Fibroblast of gingiva (primary cell): Measurements from ENCODE around the gene SPTSSA.
"Not testable (repeated sequence)": the region's sequence is repeated elsewhere in the genome, so short reads cannot be mapped to it uniquely, and the experiment has no call there.

Experiments used
- DNase-seq: peaks from one replicate; pipeline ENCODE4 v3.0.0-alpha.2; 2011; ENCODE audit warnings: low read depth

The SPTSSA gene, protein sequence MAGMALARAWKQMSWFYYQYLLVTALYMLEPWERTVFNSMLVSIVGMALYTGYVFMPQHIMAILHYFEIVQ

DNA sequence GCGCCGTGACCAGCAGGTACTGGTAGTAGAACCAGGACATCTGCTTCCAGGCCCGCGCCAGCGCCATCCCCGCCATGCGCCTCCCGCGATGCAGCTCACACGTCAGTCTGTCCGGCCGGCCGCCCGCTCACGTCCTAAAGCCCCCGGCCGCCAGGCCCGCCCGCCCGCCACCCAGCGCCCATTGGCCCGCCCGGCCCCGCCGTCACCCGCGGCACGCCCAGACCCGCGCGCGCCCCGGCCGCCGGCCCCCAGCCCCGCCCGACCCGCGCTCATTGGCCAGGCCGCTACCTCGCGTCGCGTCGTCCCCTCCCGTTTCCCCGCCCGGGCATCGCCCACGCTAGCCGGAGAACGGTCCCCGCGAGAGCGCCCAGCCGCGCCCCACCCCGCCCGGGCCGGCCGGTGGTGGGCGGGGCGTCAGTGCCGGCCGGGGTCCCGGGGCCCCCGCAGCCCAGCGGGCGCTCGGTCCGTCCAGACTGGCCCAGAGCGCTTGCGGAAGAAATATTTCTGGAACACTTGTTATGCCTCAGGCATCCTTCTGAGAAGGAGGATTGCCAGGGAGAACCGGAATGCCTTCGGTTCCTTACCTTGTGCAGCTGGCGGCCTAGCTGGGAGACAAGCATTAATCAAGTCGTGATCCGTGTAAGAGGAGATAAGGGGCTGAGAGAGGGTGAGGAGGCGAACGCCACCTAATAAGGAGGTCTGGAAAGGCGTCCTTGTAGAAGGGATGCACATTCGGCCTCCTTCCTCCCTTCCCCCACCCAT, at the start of gene SPTSSA:
SPTSSA (minus strand) TSS at position 109 of the 762 bp plus-strand sequence; CDS start at position 76, 33 bp downstream.
- peak; percentile 92 for DNase-seq

DNA sequence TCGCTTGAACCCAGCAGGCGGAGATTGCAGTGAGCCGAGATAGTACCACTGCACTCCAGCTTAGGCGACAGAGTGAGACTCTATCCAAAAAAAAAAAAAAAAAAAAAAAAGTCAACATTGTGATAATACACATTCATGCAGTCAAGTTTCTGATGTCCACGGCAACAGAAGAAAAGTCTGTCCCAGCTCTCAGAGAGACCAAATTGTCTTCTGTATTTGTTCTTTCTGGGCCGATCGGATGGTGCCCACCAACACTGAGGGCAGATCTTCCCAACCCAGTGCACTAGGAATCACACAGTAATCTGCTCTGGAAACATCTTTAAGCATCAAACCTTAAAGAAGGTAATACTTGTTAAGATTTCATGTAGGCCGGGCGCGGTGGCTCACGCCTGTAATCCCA, 45.8 kb upstream of the SPTSSA start:
- no peak for DNase-seq

DNA sequence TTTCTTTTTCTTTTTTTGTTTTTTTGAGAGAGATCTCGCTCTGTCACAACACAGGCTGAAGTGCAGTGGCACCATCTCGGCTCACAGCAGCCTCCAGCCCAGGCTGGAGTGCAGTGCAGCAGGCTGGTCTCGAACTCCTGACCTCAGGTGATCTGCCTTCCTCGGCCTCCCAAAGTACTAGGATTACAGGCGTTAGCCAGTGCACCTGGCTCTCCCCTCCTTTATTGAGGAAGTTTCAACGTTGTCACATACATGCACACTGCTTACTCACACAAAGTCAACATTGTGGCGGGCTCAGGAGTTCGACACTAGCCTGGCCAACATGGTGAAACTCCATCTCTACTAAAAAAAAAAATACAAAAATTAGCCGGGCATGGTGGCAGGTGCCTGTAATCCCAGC, 45.4 kb upstream of the SPTSSA start:
- no peak for DNase-seq

DNA sequence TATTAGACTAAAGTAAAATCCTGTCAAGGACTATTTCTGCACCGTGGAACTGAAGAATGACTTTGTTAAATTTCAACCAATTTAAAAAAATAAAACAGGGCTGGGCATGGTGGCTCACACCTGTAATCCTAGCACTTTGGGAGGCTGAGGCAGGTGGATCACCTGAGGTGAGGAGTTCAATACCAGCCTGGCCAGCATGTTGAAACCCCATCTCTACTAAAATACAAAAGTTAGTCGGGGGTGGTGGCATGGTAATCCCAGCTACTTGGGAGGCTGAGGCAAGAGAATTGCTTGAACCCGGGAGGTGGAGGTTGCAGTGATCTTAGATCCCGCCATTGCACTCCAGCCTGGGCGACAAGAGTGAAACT, 43.1 kb upstream of the SPTSSA start:
- not testable (repeated sequence) for DNase-seq

DNA sequence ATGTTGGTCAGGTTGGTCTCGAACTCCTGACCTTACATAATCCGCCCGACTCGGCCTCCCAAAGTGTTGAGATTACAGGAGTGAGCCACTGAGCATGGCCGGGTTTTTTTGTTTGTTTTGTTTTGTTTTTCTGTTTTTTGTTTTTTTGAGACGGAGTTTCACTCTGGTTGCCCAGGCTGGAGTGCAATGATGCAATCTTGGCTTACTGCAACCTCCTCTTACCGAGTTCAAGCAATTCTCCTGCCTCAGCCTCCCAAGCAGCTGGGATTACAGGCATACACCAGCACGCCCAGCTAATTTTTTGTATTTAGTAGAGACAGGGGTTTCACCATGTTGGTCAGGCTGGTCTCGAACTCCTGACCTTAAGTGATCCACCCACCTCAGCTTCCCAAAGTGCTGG, 42.0 kb upstream of the SPTSSA start:
- DNase-seq, result not testable (repeated sequence)

DNA sequence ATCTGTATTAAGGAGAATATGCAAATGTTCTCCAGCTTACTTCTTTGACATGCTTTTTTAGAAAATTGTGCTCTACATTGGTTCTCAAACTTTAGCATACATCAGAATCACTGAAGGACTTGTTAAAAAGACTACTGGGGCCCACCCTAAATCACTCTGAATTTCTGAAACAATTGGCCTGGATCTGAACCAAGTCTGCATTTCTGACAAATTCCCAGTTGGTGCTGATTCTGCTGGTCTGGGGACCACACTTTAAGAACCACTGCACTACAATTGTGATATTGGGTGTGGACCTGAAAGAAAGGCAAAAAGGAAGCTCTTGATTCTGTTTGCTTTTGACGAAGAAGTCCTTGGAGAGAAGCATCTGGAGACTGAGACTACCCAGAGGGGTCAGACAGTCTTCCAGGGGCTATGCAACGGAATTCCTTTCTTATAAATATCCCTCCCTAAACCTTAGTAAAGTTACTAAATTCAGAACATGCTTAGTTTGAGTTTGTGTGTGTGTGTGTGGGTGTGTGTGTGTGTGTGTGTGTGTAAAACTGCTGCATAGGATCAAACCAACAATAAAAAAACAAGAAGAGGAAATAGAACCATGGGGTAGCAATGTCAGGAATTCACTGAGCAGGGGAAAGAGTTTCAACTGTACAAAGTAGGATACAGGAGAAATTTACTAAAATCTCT, 40.6 kb upstream of the SPTSSA start:
- no peak for DNase-seq

DNA sequence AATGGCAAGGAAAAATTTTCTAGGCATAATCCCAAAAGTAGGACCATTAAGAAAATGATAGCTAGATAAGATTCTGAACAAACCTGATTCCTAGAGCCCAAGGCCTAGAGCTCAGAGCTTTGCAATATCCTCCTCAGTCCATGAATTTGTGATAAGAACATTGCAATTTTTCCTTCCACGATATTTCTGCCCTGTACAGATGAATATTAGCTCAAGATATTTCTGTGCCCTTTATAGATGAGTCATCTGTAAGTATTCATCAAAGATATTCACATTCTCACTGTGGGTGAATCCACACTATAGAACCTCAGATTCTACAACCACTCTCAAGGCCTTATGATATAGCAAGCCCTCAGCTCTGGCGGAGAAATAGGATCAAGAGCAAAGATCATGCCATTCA, 40.0 kb upstream of the SPTSSA start:
- DNase-seq, result no peak

DNA sequence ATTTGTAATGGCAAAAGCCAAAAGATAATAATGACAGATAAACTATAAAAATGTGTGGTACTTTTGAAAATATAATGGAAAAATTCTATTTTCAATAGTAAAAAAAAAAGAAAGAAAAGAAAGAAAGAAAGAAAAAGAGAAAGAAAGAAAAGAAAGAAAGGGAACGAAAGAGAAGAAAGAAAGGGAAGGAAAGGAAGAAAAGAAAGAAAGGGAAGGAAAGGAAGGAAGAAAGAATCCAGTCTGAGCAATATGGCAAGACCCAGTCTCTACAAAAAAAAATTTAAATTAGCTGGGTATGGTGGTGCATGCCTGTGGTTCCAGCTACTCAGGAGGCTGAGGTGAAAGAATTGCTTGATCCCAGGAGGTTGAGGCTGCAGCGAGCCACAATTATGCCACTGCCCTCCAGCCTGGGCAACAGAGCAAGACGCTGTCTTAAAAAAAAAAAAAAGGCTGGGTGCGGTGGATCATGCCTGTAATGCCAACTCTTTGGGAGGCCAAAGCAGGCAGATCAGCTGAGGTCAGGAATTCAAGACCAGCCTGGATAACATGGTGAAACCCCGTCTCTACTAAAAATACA, 39.1 kb upstream of the SPTSSA start:
- DNase-seq, result no peak

DNA sequence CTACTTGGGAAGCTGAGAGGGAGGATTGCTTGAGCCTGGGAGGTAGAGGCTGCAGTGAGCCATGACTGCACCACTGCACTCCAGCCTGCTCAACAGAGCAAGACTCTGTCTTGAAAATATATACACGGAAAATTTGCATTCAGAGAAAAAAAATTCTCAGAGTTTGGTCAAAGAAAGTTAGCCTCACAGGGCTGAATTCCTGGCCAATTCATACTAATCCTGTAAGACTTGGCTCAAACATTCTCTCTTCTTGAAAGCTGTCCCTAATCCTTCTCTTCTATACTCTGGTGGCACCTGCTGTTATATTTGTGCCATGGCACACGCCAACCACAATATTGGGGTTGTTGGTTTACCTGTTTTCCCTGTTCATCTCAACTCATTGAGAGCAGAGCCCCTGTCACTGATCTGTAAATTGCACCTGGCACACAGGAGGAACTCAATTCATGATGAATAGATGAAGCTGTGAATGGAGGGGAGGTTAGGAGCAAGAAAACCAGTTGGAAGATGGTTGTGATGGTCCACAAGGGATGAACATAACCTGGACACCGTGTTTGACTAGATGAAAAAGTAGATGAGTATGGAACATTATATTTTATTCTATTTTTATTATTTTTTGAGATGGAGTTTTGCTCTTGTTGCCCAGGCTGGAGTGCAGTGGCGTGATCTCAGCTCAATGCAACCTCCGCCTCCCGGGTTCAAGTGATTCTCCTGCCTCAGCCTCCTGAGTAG, 36.8 kb upstream of the SPTSSA start:
- peak; percentile 46 for DNase-seq

DNA sequence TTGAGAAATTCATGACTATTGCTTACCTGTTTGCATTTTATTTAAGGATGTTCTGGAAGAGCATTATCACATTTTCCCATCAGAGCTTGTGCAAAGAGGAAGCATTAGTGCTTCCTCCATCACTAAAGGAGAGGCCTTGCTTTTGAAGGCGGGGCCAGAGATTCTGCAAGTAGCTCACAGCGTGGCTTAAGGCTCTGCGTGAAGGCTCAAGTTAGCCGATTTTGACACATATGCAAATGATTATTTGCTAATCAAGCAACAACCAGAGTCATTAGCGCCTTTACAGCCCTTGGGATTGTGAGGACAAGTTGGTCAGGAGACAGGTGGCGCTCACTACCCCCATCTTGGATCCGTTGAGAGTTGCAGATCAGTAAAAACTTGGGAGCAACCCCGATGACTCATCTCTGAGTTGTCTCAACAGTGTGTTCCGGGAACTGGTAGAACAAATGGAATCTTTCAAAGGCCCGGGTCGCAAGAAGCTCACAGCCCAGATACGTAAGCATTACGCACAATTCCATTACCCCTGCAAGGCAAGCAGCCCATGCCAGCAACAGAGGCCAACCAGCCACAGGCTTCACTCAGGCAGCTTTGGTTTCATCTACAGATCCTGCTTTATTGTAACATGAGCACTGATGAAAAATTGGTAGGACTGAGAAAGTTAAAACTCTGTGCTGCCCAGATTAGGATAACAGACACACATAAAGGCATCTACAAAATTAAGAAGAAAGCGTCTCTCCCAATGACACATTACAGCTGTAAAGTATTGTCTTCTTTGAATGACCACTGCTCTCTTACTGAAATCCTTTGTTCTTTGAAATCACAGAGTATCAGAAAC, 34.9 kb upstream of the SPTSSA start:
- peak; percentile 99 for DNase-seq

DNA sequence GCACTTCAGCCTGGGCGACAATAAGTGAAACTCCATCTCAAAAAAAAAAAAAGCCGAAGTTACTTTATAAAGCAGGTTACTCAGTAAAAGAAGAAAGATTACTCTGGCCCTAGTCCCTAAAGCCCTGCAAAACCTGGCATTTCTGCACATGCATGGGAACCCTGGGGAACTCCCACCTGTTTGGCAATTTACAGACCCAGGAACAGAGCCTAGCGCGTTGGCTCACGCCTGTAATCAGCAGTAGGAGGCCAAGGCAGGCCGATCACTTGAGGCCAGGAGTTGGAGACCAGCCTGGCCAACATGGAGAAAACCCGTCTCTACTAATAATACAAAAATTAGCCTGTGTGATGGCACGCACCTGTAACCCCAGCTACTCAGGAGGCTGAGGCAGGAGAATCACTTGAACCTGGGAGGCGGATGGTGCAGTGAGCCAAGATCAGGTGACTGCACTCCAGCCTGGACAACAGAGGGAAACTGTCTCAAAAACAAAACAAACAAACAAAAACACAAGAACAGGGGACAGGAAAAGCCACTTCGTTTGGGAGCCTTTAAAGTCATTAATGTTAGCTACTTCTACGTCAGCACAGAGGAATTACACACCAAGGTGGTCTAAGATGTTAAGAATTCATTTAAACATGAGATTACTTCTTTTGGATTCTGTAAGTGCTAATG, 34.1 kb upstream of the SPTSSA start:
- peak; percentile 63 for DNase-seq

DNA sequence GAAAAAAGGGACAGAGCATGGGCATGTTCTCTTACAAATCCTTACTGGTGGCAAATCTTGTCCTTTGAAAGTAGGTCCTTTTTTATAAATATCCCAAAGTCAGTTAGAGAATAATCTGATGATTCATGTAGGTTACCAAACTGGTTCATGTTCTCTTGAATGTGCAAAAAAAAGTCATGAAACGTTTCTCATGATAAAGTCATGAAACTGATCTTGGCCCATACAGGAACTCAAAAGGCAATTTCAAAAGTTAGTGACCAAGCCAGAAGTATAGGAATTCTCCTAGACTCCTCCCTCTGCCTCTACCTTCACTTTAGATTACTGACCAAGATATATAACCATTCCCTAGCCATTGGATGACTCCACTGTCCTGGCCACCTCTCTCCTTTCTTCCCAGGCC, 27.3 kb upstream of the SPTSSA start:
- peak; percentile 30 for DNase-seq

DNA sequence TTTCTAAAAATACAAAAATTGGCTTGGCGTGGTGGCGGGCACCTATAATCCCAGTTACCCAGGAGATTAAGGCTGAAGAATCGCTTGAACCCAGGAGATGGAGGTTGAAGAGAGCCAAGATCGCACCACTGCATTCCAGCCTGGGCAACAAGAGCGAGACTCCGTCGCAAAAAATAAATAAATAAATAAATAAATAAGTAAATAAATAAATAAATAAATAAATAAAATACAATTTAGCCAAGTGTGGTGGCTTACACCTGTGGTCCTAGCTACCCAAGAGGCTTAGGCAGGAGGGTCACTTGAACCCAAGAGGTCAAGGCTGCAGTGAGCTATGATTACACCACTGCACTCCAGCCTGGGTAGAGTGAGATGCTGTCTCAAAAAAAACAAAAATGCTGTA, 26.5 kb upstream of the SPTSSA start:
- DNase-seq, result no peak

DNA sequence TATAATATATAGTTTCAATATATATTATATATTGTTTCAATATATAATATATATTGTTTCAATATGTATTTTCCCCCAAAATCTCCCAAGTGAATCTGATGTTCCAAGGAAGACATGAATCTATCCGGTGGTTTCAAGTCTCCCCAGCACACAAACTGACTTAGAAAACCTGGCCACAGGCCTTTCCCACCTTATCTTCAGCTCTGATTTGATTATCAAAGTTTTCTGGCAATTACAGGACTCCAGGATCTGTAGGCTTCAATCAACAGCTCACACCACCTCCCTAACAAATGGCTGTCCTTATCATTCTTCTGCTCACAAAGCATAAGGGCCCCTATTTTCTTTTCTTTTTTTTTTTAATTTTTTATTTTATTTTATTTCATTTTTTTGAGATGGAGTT, 22.7 kb upstream of the SPTSSA start:
- DNase-seq, result no peak

DNA sequence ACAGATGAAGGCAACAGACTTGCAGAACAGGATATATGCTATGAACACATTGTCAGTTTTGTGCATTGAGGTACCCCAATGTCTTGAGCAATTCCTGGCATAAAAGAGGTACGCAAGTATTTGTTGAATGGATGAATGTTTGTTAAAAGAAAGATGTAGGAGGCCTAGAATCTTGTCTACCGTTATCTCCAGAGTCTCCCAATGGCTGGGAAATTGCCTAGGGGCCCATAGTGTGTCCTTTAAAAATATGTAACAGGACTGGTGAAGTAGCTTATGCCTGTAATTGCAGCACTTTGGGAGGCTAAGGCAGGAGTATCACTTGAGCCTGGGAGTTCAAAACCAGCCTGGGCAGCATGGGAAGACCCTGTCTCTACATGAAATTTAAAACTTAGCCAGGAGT, 20.4 kb upstream of the SPTSSA start:
- DNase-seq, result no peak

DNA sequence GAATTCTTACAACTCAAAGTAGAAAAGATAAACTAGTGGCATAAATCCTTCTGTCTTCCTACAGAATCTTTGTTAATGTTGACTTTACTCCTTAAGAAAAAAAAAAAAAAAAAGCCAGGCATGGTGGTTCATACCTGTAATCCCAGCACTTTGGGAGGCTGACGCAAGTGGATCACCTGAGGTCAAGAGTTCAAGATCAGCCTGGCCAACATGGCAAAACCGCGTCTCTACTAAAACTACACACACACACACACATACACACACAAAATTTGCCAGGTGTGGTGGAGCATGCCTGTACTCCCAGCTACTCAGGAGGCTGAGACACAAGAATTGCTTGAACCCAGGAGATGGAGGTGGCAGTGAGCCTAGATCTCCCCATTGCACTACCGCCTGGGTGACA, 17.7 kb upstream of the SPTSSA start:
- no peak for DNase-seq

DNA sequence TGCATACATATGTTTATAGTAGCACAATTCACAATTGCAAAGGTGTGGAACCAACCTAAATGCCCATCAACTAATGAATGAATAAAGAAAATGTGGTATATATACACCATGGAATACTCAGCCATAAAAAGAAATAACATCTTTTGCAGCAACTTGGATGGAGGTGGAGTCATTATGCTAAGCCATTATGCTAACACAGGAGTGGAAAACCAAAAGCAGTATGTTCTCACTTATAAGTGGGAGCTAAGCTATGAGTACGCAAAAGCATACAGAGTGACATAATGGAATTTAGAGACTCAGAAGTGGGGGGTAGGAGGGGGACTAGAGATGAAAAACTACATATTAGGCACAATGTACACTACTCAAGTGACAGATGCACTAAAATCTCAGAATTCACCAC, 16.2 kb upstream of the SPTSSA start:
- DNase-seq, result no peak

DNA sequence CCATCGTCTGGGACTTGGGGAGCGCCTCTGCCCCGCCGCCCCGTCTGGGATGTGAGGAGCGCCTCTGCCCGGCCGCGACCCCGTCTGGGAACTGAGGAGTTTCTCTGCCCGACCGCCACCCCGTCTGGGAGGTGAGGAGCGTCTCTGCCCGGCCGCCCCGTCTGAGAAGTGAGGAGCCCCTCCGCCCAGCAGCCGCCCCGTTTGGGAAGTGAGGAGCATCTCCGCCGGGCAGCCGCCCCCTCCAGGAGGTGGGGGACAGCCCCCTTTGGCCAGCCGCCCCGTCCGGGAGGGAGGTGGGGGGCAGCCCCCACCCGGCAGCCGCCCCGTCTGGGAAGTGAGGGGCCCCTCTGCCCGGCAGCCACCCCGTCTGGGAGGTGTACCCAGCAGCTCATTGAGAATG, 14.0 kb upstream of the SPTSSA start:
- not testable (repeated sequence) for DNase-seq

DNA sequence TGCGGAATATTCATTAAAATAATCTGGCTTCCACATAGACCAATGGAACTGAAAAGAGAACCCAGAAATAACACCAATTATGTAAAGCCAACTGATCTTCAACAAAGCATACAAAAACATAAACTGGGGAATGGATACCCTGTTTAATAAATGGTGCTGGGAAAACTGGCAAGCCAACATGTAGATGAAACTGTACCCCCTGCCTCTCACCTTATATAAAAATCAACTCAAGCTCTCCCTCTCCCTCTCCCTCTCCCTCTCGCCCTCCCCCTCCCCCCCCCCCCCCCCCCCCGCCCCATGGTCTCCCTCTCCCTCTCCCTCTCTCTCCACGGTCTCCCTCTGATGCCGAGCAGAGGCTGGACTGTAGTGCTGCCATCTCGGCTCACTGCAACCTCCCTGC, 13.1 kb upstream of the SPTSSA start:
- DNase-seq, result no peak

DNA sequence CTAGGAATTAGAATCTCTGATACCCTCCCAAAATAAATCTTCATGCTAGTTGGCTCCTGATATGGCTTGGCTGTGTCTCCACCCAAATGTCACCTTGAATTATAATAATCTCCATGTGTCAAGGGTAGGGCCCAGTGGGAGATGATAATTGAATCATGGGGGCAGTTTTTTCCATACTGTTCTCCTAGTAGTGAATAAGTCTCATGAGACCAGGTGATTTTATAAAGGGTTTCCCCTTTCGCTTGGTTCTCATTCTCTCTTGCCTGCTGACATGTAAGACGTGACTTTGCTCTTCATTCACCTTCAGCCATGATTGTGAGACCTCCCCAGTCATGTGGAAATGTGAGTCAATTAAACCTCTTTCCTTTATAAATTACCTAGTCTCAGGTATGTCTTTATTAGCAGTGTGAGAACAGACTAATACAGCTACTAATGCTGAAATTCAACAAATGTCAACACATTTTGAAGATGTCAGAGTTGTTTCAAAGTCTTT, 12.2 kb upstream of the SPTSSA start:
- DNase-seq, result no peak

DNA sequence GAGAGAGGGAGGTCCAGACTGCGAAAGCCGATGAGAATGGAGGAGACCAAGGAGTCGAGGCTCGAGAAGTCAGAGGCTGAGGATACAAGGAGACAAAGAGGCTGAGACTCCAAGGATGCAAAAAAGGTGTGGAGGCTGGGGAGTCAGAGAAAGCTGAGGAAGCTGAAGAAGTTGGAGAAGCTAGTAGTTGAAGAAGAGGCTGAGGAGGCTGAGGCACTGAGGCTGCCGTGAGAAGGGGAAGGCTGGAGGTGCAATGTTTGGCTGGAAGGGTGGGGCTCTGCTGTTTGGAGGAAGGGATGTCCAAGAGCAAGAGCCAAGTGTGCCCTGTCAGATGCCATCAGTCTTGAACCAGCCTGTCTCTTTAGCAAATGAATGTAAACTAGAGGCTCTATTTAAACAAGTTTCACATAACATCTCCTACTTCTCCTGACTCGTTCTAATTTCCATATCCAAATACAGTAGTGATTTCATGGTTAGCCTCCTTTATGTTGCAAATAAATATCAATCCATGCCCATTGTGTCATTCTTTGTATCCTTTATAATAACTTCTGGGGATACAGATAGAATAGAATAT, 10.8 kb upstream of the SPTSSA start:
- no peak for DNase-seq
